HG03103 (cell line): ENCODE results near the gene OR10A7.
"Not testable (repeated sequence)": the region's sequence is repeated elsewhere in the genome, so short reads cannot be mapped to it uniquely, and the experiment has no call there.

Experiments
- ATAC-seq: cut with Tn5 transposase; IDR thresholded peaks from one replicate; pipeline ENCODE4 v1.9.1; 2021; ENCODE audit warnings: low read depth; ENCODE audit not compliant: unreplicated experiment

OR10A7 gene

GRCh38 chr12:55220725-55221124 lies at the start of gene OR10A7:
Gene OR10A7, plus strand, starts transcription at chr12:55221025. Its CDS starts 0 bp downstream, at chr12:55221025.
- ATAC-seq: no peak

- ATAC-seq: no peak
Measured at GRCh38 chr12:55171445-55171844, 49.4 kb upstream of the OR10A7 start.

- not testable (repeated sequence) for ATAC-seq
Measured at GRCh38 chr12:55171846-55172245, 49.0 kb upstream of the OR10A7 start.

GRCh38 chr12:55172686-55173085 lies 48.1 kb upstream of the OR10A7 start:
- no peak for ATAC-seq

- ATAC-seq: no peak
Measured at GRCh38 chr12:55173456-55173855, 47.4 kb upstream of the OR10A7 start.

GRCh38 chr12:55188573-55188972 lies 32.3 kb upstream of the OR10A7 start:
- no peak for ATAC-seq

GRCh38 chr12:55188974-55189556 lies 31.8 kb upstream of the OR10A7 start:
- ATAC-seq: peak; percentile 90

GRCh38 chr12:55194382-55194781 lies 26.4 kb upstream of the OR10A7 start:
- no peak for ATAC-seq

- ATAC-seq: no peak
Measured at GRCh38 chr12:55226523-55226922, 5.7 kb downstream of the OR10A7 start.

- no peak for ATAC-seq
Measured at GRCh38 chr12:55227643-55228042, 6.8 kb downstream of the OR10A7 start.

- ATAC-seq: no peak
Measured at GRCh38 chr12:55244309-55244708, 23.5 kb downstream of the OR10A7 start, which contains the start of gene OR6C74. Gene OR6C74, plus strand, starts transcription at chr12:55244609. Its CDS starts 2,679 bp downstream, at chr12:55247288.

- ATAC-seq: no peak
Measured at GRCh38 chr12:55246159-55246558, 25.3 kb downstream of the OR10A7 start.

GRCh38 chr12:55250944-55251343 lies 30.1 kb downstream of the OR10A7 start:
- no peak for ATAC-seq

- ATAC-seq: no peak
Measured at GRCh38 chr12:55253281-55253680, 32.5 kb downstream of the OR10A7 start.

GRCh38 chr12:55256831-55257230 lies 36.0 kb downstream of the OR10A7 start:
- ATAC-seq: no peak

- ATAC-seq: no peak
Measured at GRCh38 chr12:55258303-55258702, 37.5 kb downstream of the OR10A7 start.
